Measurements from ENCODE around the gene MS4A12. TPM values are rescaled to one million over a fixed set of nuclear protein-coding genes. Genes with fewer than 3 reads are reported as not detected.
"Not testable (repeated sequence)": the region's sequence is repeated elsewhere in the genome, so short reads cannot be mapped to it uniquely, and the experiment has no call there.

The MS4A12 gene
- total and polyA plus RNA-seq, 4 donors, result not detected

DNA sequence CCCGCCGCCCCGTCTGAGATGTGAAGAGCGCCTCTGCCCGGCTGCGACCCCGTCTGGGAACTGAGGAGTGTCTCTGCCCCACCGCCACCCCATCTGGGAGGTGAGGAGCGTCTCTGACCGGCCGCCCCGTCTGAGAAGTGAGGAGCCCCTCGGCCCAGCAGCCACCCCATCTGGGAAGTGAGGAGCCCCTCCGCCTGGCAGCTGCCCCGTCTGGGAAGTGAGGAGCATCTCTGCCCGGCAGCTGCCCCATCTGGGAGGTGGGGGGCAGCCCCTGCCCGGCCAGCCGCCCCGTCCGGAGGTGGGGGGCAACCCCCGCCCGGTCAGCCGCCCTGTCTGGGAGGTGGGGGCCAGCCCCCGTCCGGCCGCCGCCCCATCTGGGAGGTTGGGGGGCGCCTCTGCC is 17.6 kb downstream of the MS4A12 start:
- H3K27ac ChIP-seq (ENCODE audit: low read depth, low read length); H3K9me3 ChIP-seq (ENCODE audit: control insufficient read depth, insufficient read depth, low read length); H3K36me3 ChIP-seq (ENCODE audit: control insufficient read depth, insufficient read depth, low read length); H3K27me3 ChIP-seq (ENCODE audit: control insufficient read depth, insufficient read depth, low read length); H3K4me1 ChIP-seq (ENCODE audit: control insufficient read depth, insufficient read depth, low read length); DNase-seq (ENCODE audit: low read depth in 4 of 6, low spot score in 6 of 6); H3K4me3 ChIP-seq (ENCODE audit: low read depth, low read length): not testable (repeated sequence)
- WGBS (ENCODE audit: insufficient coverage), result 93% methylated on average over 27 of the region's 28 CpGs

DNA sequence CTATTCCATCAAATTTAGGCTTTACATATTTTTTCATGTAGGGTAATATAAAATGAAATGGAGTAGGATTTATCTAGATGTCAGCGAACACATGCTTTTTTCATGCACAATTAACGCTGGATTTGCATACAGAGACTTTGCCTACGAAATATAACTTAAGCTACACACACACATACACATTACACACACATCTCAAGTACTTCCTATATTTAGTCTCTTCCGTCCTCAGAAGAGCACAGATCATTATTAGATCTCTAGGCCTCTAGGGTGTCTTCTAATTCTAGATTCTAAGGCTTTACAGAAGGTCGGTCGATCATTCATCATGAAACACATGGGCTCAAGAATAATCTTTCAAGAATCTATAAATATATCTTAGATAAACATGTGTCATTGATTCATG is 18.8 kb downstream of the MS4A12 start:
- Histone ChIP-seq H3K27me3 (ENCODE audit: control insufficient read depth, insufficient read depth, low read length) (no peaks in the 10 kb centered on the region), H3K4me3 (ENCODE audit: low read depth, low read length) (no peak overlapping the region), H3K9me3 (ENCODE audit: control insufficient read depth, insufficient read depth, low read length) (peaks cover 2% of the 10 kb centered on the region), H3K27ac (ENCODE audit: low read depth, low read length) (no peak overlapping the region), H3K4me1 (ENCODE audit: control insufficient read depth, insufficient read depth, low read length) (no peaks in the 10 kb centered on the region), H3K36me3 (ENCODE audit: control insufficient read depth, insufficient read depth, low read length) (no peaks in the 10 kb centered on the region)
- 38% methylated on average over 2 of the region's 6 CpGs for WGBS (ENCODE audit: insufficient coverage)
- DNase-seq (ENCODE audit: low read depth in 4 of 6, low spot score in 6 of 6), result peak in 1 of 6 donors; percentile 3

DNA sequence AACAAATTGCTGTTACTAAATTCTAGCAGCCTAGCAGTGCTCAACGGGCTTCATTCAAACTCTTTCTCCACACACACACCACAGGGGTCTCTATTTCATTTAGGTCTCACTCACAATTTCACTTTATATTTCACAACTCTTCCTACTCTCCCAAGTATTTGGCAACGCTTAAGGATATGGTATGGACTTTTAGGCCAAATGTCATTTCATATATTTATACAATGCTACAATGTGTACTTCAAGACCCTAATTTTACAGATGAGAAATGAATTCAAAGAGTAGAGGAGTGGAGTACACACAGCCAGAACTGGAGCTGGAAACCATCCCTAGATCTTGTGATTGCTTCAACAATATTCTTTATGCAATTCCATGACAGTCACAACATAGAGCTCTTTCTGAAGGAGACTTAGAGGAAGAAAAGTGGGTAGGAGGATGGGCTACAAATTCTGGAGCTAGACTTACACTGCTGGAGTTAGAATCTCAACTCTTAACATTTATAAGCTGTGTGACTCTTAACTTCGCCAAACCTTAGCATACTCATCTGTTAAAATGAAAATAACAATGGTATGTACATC is 20.2 kb downstream of the MS4A12 start:
- Histone ChIP-seq H3K4me1 (ENCODE audit: control insufficient read depth, insufficient read depth, low read length) (no peaks in the 10 kb centered on the region), H3K9me3 (ENCODE audit: control insufficient read depth, insufficient read depth, low read length) (peaks cover 2% of the 10 kb centered on the region), H3K27ac (ENCODE audit: low read depth, low read length) (no peak overlapping the region), H3K4me3 (ENCODE audit: low read depth, low read length) (no peak overlapping the region), H3K27me3 (ENCODE audit: control insufficient read depth, insufficient read depth, low read length) (no peaks in the 10 kb centered on the region), H3K36me3 (ENCODE audit: control insufficient read depth, insufficient read depth, low read length) (no peaks in the 10 kb centered on the region)
- DNase-seq (ENCODE audit: low read depth in 4 of 6, low spot score in 6 of 6), result no peak
- 40% methylated on average over 1 of the region's 3 CpGs for WGBS (ENCODE audit: insufficient coverage)

DNA sequence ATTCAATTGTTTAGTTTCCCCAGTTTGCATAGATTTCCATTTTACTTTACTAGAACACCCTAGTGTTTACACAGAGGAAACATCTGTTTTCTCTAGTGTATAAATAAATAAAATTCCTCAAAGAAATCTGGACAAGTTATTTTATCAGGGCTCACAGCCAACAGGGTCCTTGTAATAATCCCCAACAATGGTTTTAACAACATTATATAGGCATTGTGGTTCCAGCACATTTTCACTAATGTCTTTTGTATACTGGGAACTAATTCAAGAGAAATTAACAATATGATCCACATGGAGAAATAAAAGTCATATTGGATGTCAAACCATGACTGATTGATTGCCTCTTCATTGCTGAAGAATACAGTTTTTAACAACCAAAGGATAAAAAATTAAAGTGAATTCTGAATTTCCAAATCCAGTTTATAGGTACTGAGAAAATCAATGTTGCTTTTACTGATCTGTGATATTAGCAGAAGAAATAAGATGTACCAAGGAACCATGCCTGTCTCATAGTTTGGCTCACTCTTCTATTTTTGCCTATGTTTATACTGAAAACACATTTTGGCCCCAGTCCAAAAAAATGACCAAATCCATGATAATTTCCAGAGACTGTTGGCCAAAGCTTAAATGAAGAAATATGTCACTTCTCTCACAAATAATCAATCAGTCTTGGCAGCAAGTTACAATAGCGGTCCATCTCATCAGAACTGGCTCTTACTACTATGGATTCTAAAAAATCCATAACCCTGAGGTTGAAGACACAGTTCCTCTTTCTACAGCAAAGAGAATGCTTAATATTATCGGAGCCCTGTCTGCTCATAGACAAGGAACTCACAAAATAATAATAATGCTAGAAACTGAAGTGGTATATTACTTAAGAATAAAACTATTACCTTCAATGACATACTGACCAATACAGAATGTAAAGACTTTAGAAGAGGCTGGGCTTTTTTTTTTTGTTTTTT is 21.2 kb downstream of the MS4A12 start:
- no peak overlapping the region for H3K4me3 ChIP-seq (ENCODE audit: low read depth, low read length)
- H3K9me3 ChIP-seq (ENCODE audit: control insufficient read depth, insufficient read depth, low read length), result peaks cover 2% of the 10 kb centered on the region
- no peak overlapping the region for H3K27ac ChIP-seq (ENCODE audit: low read depth, low read length)
- WGBS (ENCODE audit: insufficient coverage), result 80% methylated on average over 1 of the region's 2 CpGs
- H3K27me3 ChIP-seq (ENCODE audit: control insufficient read depth, insufficient read depth, low read length), result no peaks in the 10 kb centered on the region
- DNase-seq (ENCODE audit: low read depth in 4 of 6, low spot score in 6 of 6), result peak in 1 of 6 donors; percentile 10
- H3K36me3 ChIP-seq (ENCODE audit: control insufficient read depth, insufficient read depth, low read length), result no peaks in the 10 kb centered on the region
- no peaks in the 10 kb centered on the region for H3K4me1 ChIP-seq (ENCODE audit: control insufficient read depth, insufficient read depth, low read length)

DNA sequence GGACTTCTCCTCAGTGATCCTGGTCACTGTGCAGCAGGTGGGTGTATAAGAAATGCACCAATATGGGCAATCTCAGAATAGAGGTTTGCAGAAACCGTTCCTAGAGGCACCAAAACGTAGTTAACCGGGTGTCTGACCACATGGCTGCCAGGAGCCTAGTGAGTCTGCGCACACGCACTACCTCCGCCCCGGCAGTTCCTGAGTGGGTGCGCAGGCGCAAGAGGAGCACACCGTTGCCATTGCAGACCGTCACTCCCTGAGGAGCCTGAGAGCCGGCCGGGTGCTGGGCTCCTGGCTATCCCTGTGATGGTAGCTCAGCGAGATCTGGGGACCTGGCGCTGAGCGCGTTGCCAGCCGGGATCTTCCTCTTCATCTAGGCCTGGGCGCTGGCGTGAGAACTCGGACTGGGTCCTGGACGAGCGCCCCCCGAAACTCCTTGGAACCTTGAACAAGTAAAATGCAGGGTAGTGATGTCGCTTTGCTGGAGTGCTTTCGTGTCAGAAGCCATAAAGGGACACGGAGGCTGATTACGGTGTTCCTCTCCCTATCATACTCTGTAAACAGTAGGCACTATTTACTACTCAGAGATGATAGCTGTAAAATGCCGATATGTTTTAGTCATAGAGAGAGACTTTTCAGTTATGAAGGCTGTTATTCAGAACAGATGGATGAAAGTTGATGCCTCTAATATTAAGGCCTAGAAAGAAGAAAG is 22.7 kb downstream of the MS4A12 start, which contains the start of gene MS4A13:
Gene MS4A13, plus strand, starts transcription at position 249 of the 712 bp plus-strand sequence. CDS start 2,692 bp downstream, outside the sequence.
- Histone ChIP-seq H3K4me1 (ENCODE audit: control insufficient read depth, insufficient read depth, low read length) (no peaks in the 10 kb centered on the region), H3K27me3 (ENCODE audit: control insufficient read depth, insufficient read depth, low read length) (no peaks in the 10 kb centered on the region), H3K36me3 (ENCODE audit: control insufficient read depth, insufficient read depth, low read length) (no peaks in the 10 kb centered on the region), H3K9me3 (ENCODE audit: control insufficient read depth, insufficient read depth, low read length) (no peaks in the 10 kb centered on the region), H3K4me3 (ENCODE audit: low read depth, low read length) (no peak within 1 kb of the TSS), H3K27ac (ENCODE audit: low read depth, low read length) (no peak within 1 kb of the TSS)
- 97% methylated on average over 21 of the region's 29 CpGs for WGBS (ENCODE audit: insufficient coverage)
- DNase-seq (ENCODE audit: low read depth in 4 of 6, low spot score in 6 of 6), result no peak

DNA sequence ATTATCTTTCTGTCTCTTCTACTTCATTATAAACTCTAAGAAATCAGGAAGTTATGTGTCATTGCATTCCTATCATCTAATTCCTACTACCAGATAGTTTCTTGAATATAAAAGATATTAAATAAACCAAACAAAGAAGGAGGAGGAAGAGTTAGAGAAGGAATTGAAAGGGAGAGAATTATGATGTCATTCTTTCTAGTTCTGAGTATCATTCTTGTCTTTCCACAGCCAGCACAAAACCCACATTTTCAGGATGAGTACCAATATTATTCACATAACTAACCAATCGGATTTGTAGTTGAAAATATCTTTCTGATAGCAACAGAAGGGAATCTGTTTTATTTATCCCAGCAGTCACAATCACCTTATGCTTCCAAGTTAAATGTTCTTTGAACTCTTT is 35.9 kb downstream of the MS4A12 start:
- H3K4me3 ChIP-seq (ENCODE audit: low read depth, low read length), result no peak overlapping the region
- no peaks in the 10 kb centered on the region for H3K9me3 ChIP-seq (ENCODE audit: control insufficient read depth, insufficient read depth, low read length)
- DNase-seq (ENCODE audit: low read depth in 4 of 6, low spot score in 6 of 6), result no peak
- WGBS (ENCODE audit: insufficient coverage), result no CpG with 5 or more reads among the region's 1 CpG
- H3K36me3 ChIP-seq (ENCODE audit: control insufficient read depth, insufficient read depth, low read length), result no peaks in the 10 kb centered on the region
- no peaks in the 10 kb centered on the region for H3K4me1 ChIP-seq (ENCODE audit: control insufficient read depth, insufficient read depth, low read length)
- H3K27me3 ChIP-seq (ENCODE audit: control insufficient read depth, insufficient read depth, low read length), result no peaks in the 10 kb centered on the region
- H3K27ac ChIP-seq (ENCODE audit: low read depth, low read length), result no peak overlapping the region

DNA sequence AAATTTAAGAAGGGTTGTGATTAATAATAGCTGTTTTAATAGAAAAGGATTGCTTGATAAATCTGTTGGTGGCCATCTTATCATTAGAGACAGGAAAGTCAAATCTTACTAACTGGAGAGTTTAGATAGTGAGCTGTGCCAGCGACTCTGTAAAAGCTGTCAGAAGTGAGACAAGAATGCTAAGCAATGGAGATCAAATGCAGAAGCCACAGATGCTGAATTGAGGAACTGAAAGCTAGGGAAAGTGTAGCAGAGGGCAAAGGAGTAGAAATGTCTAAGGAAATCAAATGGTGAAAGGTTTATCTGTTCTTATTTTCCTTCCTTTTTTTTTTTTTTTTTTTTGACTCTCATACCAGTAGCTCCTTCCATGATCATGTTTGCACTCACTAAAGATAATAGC is 36.4 kb downstream of the MS4A12 start:
- Histone ChIP-seq H3K4me1 (ENCODE audit: control insufficient read depth, insufficient read depth, low read length) (no peaks in the 10 kb centered on the region), H3K36me3 (ENCODE audit: control insufficient read depth, insufficient read depth, low read length) (no peaks in the 10 kb centered on the region), H3K27ac (ENCODE audit: low read depth, low read length) (no peak overlapping the region), H3K27me3 (ENCODE audit: control insufficient read depth, insufficient read depth, low read length) (no peaks in the 10 kb centered on the region), H3K9me3 (ENCODE audit: control insufficient read depth, insufficient read depth, low read length) (no peaks in the 10 kb centered on the region), H3K4me3 (ENCODE audit: low read depth, low read length) (no peak overlapping the region)
- WGBS (ENCODE audit: insufficient coverage), result 75% methylated on average over 1 of the region's 1 CpG
- DNase-seq (ENCODE audit: low read depth in 4 of 6, low spot score in 6 of 6), result peak in 2 of 6 donors; percentile 3 to 6

DNA sequence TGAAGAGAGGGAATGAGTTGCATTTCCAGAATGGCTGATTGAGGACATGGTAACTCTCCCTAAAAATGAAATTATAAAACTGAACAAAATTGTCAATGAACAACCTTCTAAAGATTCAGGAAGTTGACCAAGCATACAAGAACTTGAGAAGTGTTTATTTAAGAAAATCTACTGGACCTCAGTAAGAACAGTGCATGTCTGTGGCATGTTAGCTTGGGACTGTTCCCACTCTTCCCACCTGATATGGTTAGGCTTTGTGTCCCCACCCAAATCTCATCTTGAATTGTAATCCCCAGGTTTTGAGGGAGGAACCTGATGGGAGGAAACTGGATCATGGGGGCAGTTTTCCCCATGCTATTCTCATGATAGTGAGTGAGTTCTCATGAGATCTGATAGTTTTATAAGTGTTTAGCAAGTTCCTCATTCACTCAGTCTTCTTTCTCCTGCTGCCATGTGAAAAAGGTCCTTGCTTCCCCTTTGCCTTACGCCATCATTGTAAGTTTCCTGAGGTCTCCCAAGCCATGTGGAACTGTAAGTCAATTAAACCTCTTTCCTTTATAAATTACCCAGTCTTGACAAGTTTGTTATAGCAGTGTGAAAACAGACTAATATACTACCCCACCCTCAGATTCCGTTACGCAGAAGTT is 38.0 kb downstream of the MS4A12 start:
- no peak for DNase-seq (ENCODE audit: low read depth in 4 of 6, low spot score in 6 of 6)
- H3K27me3 ChIP-seq (ENCODE audit: control insufficient read depth, insufficient read depth, low read length), result no peaks in the 10 kb centered on the region
- WGBS (ENCODE audit: insufficient coverage), result no CpG with 5 or more reads among the region's 3 CpGs

DNA sequence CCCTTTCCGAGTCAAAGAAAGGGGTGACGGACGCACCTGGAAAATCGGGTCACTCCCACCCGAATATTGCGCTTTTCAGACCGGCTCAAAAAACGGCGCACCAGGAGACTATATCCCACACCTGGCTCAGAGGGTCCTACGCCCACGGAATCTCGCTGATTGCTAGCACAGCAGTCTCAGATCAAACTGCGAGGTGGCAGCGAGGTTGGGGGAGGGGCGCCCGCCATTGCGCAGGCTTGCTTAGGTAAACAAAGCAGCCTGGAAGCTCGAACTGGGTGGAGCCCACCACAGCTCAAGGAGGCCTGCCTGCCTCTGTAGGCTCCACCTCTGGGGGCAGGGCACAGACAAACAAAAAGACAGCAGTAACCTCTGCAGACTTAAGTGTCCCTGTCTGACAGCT is 39.8 kb downstream of the MS4A12 start:
- DNase-seq (ENCODE audit: low read depth in 4 of 6, low spot score in 6 of 6); H3K27me3 ChIP-seq (ENCODE audit: control insufficient read depth, insufficient read depth, low read length); H3K9me3 ChIP-seq (ENCODE audit: control insufficient read depth, insufficient read depth, low read length); H3K4me3 ChIP-seq (ENCODE audit: low read depth, low read length); H3K4me1 ChIP-seq (ENCODE audit: control insufficient read depth, insufficient read depth, low read length); H3K36me3 ChIP-seq (ENCODE audit: control insufficient read depth, insufficient read depth, low read length); H3K27ac ChIP-seq (ENCODE audit: low read depth, low read length): not testable (repeated sequence)
- no CpG with 5 or more reads among the region's 18 CpGs for WGBS (ENCODE audit: insufficient coverage)

More for the DNA sequence above, 38.0 kb downstream of the MS4A12 start:
- H3K4me1 ChIP-seq (ENCODE audit: control insufficient read depth, insufficient read depth, low read length), result no peaks in the 10 kb centered on the region
- H3K9me3 ChIP-seq (ENCODE audit: control insufficient read depth, insufficient read depth, low read length), result no peaks in the 10 kb centered on the region
- H3K4me3 ChIP-seq (ENCODE audit: low read depth, low read length), result no peak overlapping the region
- H3K27ac ChIP-seq (ENCODE audit: low read depth, low read length), result no peak overlapping the region
- no peaks in the 10 kb centered on the region for H3K36me3 ChIP-seq (ENCODE audit: control insufficient read depth, insufficient read depth, low read length)
